GM19239 (cell line): ENCODE results near the gene GAL3ST2.
A peak's percentile ranks its signal among the peaks of the same experiment; 100 is the strongest.

Source experiments
- DNase-seq: peaks from one replicate; pipeline ENCODE4 v3.0.0; 2011; ENCODE audit warnings: low spot score; ENCODE audit not compliant: insufficient read length
- FAIRE-seq: peaks from 2 replicates; lab custom pipeline; 2011; peaks lifted over from hg19 to GRCh38; lab: Jason Lieb, UNC

The GAL3ST2 gene

GRCh38 chr2:241764275-241765241 lies 12.1 kb upstream of the GAL3ST2 start:
- FAIRE-seq (no peak), DNase-seq (no peak)

DNA sequence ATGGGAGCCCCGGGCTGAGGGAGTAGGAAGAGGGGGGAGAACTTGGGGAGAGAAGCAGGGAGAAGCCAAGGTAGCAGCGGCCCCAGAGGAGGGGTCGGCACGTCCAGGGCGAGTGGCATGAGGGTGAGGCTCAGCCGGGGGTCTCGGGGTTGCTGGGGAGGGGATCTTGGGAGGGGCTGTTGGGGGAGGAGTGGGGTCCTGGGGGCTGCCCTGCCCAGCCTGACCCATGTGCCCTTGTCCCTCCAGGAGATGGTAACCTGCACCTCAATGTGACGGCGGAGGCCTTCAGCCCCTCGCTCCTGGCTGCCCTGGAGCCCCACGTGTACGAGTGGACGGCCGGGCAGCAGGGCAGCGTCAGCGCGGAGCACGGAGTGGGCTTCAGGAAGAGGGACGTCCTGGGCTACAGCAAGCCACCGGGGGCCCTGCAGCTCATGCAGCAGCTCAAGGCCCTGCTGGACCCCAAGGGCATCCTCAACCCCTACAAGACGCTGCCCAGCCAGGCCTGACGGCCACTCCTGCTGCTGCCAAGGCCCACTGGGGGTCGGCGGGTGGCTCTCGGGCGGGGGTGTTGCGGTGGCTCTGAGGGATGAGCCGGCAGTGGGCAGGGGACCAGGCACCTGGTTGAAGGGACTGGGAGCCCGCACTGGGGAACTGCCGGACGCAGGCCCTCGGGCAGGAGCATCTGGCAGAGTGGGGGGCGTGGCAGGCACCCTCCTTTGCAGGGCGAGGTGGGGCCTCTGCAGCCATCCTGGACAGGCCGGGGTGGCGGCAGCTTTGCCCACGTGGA lies 9.0 kb upstream of the GAL3ST2 start:
- peak; percentile 1 for DNase-seq
- no peak for FAIRE-seq

DNA sequence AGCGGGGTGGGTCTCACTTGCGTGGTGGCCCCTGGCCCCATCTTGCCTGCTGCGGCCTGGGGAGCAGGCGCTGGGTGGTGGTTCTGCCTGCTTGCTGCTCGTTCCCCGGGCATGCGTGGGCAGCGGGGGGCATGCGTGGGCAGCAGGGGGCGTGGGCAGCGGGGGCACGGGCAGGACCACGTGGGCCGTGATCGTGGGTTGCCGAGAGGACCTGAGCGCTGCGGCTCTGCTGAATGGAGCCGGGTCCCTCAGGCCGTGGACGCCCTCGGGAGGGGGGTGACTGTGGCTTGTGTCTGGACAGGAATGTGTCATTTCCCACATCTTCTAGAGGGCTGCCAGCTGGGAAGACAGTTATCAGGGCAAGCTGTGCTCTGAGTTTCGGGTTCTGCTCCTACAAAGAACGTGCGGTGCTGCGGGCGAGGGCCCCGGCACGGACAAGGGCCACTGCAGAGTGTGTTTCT lies 8.3 kb upstream of the GAL3ST2 start:
- FAIRE-seq, result no peak
- DNase-seq, result peak; percentile 1

GRCh38 chr2:241768850-241769249 lies 7.8 kb upstream of the GAL3ST2 start:
- DNase-seq (no peak), FAIRE-seq (no peak)

GRCh38 chr2:241769819-241770184 lies 6.8 kb upstream of the GAL3ST2 start:
- DNase-seq (peak; percentile 1), FAIRE-seq (no peak)

- DNase-seq (peak; percentile 7), FAIRE-seq (no peak)
These were observed 6.3 kb upstream of the GAL3ST2 start for GRCh38 chr2:241770185-241770935.

DNA sequence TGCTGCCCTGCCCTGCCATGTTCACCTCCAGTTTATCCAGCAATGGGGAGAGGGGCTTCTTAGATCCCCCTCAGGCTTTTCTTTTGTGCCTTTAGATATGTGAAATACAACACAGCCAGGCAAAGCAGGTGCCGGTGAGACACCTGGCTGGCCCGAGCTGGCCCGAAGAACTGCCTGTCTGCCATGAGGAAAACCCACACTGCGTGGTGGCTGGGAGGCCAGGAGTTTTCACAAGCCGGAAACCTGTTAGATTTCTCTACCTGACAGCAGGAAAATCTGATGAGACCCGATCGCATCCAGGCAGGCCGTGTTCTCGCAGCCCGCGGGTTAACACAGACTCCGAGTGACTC lies 5.7 kb upstream of the GAL3ST2 start:
- DNase-seq (no peak), FAIRE-seq (no peak)

DNA sequence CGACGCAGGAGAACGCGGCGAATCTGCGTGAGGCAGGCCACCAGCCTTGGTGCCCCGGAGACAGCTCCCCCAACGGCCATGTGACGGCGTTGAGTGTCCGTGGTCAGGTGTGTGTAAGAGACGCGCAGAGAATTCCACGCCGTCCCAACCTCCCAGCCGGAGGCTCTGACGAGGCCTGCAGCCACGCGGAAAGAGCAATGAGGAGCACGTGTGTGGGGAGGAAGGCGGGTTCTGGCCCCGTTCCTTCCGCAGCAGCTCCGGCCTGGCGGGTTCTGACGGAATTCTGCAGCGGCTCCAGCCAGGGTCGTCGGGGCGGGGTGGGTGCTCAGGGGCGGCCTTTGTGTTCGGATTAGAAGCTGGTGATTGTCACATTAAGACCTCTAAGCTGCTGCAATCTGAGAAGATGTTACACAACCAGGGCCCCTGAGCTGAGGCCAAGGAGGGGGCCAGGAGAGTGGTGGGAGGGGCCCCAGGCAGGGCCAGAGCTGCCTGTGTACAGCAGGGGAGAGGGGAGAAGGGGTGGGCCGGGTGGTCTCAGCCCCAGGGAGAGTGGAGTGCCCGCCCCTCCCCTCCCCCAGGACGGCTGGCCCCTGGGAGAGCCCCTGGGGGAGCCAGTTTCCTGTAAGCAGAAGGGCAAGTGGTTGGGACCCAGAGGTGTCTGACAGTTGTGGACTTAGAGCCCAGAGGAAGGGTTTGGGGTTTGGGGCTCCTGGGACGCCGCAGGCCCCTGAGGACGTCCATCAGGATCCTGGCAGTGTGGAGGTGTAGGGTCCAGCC lies 5.1 kb upstream of the GAL3ST2 start:
- DNase-seq (peak; percentile 7), FAIRE-seq (no peak)

- FAIRE-seq (no peak), DNase-seq (peak; percentile 1)
These were observed 4.5 kb upstream of the GAL3ST2 start for GRCh38 chr2:241772063-241772499.

DNA sequence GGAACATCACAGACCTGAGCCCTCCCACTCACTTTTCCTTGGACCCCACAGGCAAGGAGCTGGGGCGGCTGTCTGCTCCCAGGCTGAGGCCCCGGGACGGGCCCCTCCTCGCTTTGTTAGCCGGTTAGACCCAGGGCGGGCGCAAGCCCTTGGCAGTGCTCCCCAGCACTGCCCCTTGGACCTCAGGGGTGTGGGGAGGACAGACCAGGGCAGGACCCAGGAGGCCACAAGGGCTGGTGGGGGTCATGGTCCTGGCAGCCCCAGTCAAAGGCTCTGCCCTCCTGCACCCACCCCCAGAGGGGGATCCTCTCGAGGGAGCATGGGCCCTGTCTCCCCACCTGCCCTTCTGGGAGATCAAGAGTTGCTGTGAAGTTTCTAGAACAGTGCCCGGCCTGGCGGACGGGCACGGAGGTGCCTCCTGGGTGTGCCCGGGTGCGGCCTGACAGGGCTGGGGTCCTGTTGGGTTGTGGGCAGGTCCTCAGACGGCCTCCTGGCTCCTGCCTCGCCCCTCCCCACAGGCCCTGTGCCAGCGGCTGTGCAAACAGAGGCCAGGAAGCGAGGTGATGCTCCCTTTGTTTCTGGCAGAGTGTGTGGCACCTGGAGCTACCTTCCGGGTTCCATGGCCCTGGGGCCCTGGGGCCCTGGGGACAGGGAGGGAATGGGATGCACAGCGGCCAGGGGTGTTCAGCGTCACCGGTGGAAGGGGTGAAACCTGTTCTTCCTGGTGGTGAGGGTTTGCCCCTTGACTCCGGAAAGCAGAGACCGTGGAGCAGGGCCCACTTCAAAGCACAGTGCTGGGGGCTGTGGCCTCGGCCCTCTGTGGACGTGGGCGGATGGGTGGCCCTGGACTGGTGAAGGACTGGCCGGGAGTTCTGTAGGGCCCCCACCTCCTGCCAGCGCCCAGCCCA lies 2.9 kb upstream of the GAL3ST2 start:
- DNase-seq (peak; percentile 4), FAIRE-seq (no peak)

DNA sequence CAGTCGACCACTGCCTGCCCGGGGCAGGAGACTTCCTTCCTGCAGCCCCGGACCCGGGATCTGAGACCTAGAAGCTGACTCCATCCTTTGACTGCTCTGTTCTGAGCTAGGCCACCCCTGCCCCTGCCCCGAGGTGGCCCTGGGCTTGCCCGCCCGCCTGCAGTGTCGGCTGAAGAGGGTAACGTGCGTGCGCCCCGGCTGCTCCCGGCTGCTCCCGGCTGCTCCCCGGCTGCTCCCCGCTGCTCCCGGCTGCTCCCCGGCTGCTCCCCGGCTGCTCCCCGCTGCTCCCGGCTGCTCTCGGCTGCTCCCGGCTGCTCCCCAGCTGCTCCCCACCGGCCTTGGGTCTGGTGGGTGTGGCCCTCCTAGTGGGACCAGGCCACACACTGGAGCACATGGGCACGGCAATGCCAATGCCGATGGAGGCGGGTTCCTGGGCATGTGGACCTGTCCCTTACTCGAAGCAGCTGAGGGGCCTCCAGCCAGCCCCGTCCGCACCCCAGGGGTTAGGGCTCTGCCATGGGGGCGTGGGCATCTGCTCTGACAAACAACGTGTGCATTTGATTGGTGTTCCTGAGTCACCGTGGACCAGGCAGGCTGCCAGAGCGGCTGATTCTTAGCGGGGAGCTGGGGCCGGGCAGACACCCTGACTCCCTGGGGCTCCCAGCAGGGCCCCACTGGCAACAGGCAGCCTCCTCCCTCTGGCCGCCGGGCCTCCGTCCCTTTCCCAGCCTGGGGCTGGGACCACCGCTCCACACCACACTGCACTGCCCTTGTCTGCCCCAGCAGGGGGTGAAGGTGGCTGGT lies 2.0 kb upstream of the GAL3ST2 start:
- DNase-seq (peak; percentile 3), FAIRE-seq (no peak)

DNA sequence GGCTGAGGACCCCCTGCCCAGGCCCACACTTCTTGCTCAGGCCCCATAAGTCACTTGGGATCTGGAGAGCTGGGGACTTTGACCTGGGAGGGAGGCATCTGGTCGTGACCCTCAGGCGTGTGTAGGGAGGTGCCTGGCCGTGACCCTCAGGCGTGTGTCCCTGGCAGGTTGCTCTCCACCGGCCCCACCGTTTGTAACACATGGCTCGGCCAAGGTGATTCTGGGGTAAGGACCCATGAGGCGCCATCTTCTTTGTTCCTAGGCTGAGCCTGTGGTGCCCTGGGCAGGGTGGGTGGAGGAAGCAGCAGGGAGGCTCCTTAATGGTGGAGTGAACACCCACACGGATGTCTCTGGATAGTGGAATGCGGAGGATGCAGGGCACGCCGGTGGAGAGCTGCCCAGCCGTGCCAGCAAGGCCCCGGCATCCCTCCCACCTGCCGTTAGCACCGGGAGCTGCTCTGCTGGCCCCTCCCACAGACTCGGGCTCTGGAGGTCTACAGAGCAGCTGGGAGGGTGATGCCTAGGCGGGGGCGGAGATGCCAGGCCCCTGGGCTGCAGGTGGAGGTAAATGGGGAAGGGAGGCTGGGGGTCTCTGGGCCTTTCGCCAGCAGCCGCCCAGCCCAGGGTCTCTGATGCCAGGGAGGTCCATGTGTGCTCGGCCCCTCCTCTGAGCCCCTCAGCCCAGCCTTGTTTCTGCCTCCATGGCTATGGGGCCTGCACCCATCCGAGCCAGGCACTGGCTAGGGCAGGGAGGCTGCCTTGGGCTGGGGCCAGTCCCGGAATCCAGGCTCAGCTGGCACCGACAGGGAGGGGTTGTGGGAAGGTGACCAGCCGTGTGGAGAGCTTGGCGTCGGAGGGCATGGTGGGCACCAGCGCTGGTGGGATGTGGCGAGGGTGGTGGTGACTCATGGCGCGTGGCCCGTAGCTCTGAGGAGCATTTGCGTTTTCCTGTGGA lies 1.1 kb upstream of the GAL3ST2 start:
- DNase-seq (peak; percentile 2), FAIRE-seq (no peak)

DNA sequence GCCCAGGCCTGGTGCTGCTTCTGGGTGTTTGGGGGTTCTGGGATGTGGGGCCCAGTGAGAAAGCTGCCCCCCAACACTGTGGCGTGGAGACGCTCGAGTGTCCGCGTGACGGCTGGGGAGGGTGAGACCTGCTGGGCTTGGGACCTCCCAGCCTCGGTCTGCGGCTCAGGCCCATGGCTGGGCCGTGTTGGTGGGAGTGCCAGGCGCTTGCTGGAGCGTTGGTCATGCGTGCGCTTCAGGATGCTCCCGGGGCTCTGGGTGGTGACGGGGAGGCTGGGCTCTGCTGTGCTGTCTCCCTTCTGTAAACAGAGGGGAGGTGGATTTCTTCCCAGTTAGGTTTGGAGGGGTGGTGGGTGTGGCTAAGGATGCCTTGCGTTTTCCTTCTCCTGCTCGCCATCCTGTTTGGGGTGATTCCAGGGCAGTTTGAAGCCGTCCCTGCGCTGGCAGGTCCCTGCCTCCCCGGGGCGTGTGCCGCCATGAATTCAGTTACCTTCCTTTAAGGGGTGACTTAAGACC lies 606 bp downstream of the GAL3ST2 start:
- no peak for FAIRE-seq

DNA sequence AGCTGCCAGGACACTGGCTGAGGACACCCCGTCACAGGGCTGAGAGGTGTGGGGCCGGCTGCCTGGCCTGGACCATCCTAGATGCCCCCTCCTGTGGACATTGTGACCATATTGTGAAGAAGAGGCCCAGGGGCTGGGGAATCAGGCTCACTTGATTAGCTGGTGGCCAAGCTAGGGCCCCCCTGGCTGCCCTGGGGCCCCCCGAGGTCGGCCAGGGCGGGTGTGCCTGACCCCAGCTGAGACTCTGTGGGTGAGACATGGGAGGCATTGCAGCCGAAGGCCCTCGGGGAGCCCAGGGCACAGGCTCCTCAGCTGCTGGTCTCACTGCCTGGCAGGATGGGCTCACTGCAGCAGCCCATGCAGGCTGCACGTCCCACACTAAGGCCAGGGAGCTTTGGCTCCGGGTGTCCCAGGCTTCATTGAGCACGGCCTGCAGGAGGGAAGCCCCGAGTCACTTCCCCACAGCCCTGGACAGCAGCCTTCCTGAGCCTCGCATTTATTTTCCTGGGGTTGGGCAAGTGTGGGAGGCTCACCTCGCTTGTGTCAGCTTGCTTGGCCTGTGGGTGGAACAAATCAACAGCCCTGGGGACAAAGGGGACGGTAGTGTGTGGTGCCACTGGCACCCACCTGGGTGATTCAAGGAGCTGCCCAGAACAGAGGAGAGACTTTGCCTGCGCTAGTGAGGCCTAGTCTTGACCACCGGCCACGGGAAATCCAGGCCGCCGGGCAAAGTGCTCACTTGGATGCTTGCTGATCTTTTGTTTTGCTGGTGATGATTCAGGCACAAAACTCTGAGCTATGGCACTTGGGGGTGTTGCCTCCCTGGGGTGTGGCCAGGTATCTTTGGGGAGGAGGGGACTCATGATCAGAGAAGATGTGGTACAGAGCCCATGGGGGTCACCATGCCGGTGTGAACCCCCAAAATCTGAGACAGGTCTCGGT lies 1.3 kb downstream of the GAL3ST2 start:
- DNase-seq (peak; percentile 4), FAIRE-seq (no peak)

More for the DNA sequence above, 606 bp downstream of the GAL3ST2 start:
- peak; percentile 7 for DNase-seq

- FAIRE-seq (no peak), DNase-seq (no peak)
These were observed 4.4 kb downstream of the GAL3ST2 start for GRCh38 chr2:241780939-241781569.
